OCI-LY7 (cell line): ENCODE results near the gene CIDEB.

Experiments
- EZH2phosphoT487 ChIP-seq: fragments of 200-600 bp; sonication (generic); IDR thresholded peaks from 2 replicates; pipeline ENCODE4 v1.6.1; 2018; ENCODE audit warnings: low read depth, borderline replicate concordance, mild to moderate bottlenecking, mixed run types, antibody characterized with exemption, low read length, moderate library complexity, mixed read lengths
- TF ChIP-seq, protein P1 (sequence below): fragments of 200-600 bp; sonication (generic); conservative IDR thresholded peaks from 2 replicates; pipeline ENCODE4 v1.5.1; 2014; ENCODE audit warnings: mild to moderate bottlenecking, antibody characterized with exemption, low read length, moderate library complexity, mixed read lengths

DNA sequence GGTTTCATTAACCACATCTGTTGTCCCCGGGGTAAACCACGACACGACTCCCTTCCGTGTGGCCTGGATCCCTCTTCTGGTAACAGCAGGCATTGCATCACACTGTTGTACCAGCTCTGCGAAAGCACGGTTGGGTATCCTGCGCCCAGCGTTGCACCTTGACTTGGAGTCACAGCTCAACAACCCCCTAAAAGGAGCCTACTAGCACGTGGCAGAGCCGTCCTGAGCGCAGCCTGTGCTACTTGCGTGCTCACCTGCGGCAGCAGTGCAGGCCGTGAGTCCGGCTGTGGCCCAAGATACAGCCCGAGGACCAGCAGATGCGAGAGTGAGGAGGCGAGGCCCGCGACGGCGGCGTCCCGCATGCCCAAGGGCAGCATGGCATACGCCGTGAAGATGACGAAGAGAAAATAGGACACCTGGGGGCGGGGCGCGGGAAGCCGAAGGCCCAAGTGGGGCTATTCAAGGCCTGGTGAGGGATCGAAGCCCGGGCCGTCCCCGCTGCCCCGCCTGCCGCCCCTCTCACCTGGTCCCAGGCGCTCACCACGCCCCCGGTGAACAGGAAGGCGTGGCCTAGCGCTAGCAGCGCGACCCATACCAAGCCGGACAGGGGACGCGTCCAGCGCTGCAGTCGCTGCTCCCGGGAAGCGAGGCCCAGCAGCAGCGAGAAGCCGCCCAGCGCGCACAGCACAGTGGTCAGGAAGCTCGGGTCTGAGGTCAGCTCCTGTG is 24.7 kb upstream of the CIDEB start:
- TF ChIP-seq, protein P1, sequence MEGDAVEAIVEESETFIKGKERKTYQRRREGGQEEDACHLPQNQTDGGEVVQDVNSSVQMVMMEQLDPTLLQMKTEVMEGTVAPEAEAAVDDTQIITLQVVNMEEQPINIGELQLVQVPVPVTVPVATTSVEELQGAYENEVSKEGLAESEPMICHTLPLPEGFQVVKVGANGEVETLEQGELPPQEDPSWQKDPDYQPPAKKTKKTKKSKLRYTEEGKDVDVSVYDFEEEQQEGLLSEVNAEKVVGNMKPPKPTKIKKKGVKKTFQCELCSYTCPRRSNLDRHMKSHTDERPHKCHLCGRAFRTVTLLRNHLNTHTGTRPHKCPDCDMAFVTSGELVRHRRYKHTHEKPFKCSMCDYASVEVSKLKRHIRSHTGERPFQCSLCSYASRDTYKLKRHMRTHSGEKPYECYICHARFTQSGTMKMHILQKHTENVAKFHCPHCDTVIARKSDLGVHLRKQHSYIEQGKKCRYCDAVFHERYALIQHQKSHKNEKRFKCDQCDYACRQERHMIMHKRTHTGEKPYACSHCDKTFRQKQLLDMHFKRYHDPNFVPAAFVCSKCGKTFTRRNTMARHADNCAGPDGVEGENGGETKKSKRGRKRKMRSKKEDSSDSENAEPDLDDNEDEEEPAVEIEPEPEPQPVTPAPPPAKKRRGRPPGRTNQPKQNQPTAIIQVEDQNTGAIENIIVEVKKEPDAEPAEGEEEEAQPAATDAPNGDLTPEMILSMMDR = peak; percentile 84
- TF ChIP-seq EZH2phosphoT487 = no peak
